ENCODE results near the gene TJAP1.

The TJAP1 gene

GRCh38 chr6:43506171-43506570, 28.8 kb downstream of the TJAP1 start (continued):
- TF ChIP-seq RARB (CRISPR knock-in tag; IDR thresholded peaks at IDR 0.05) = no peak
- TF ChIP-seq ZFP3 (CRISPR knock-in tag; IDR thresholded peaks at IDR 0.05) = no peak
- TF ChIP-seq ZFP30 (CRISPR knock-in tag; IDR thresholded peaks at IDR 0.05) = no peak
- TF ChIP-seq ISL1 (CRISPR knock-in tag; IDR thresholded peaks at IDR 0.05) = no peak

DNA sequence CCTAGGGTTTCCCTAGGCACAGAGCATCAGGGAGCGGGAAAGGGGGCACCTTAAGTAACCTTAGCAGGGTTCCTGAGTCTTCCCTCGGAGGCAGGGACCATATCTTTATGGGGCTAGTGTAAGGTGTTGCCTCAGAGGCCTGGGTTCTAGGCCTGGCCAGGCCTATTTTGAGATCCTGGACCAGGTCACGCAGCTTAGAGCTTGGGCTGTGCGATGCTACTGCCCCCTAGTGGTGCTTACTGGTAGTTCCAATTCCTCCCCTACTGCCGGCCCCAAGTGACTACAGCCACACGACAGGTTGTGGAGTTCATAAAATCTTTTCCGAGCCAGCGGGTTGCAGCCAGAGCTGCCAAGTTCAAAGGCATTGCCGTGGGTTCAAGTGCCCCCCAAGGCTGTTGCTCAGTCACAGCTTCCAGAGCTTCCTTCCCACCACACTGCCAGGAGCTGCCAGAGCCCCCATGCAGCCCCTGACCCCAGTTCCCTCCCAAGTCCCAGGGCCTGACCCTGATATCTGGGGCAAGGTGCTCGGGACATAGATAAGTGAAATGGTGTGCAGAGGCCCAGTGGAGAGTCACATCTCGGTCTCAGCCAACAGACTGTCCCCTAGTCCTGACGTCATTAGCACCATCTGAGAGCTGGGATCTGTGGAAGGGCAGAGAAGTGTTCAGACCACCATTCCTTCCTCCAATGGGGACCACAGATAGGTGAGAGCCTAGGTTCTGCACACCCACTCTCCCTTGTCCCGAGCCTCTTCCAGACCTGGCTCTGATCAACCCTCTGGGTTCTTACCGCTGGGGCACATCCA, 29.5 kb downstream of the TJAP1 start:
- TF ChIP-seq ZNF70 (CRISPR knock-in tag; IDR thresholded peaks at IDR 0.05) (no peak), POU6F1 (CRISPR knock-in tag; IDR thresholded peaks at IDR 0.05; ENCODE audit: borderline replicate concordance, low read depth) (no peak), ZFP30 (CRISPR knock-in tag; IDR thresholded peaks at IDR 0.05) (no peak), PATZ1 (CRISPR knock-in tag; IDR thresholded peaks at IDR 0.05; ENCODE audit: borderline replicate concordance) (no peak)
- peak; percentile 76 for ATAC-seq

- TF ChIP-seq ZFP3 (CRISPR knock-in tag; IDR thresholded peaks at IDR 0.05) = no peak
- no peak for ATAC-seq
Measured at GRCh38 chr6:43508481-43509141, 31.2 kb downstream of the TJAP1 start.

DNA sequence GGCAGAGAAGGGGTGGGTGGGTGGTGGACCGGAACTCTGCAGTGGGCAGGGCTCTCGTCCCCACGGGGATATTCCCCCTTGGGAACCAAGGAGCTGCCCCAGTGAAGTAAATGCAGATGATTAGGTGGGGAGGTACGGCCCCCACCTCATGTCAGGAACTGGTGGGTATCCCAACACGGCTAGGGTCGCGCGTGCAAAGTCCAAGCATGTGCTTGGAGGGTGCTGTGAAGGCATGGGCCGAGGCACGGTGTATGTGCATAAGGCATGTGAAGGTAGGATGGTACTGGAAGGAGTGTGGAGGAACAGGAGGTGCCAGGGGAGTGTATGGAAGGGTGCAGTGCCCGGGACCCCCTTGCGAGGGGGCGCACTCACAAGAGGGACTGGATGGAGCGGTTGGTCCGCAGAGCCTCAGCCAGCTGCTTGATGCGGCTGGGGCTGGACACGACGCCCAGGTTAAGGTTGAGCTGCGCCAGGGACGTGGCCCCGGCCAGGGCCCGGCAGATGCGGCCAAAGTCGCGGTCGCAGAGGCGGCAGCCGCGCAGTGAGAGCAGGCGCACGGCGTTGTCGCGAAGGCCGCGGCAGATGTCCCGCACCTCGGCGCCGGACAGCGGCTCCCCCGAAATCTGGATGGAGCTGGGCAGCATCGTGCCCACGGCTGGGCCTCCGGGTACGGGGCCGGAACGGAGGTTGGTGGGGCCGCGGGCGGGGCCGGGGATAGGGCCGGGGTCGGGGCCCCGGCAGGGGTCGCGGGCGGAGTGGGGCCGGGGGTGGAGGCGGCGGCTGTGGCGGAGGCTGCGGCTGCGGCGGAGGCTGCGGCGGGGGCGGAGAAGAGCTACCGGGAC, 32.0 kb downstream of the TJAP1 start:
- no peak for TF ChIP-seq POU6F1 (CRISPR knock-in tag; IDR thresholded peaks at IDR 0.05; ENCODE audit: borderline replicate concordance, low read depth)

GRCh38 chr6:43509984-43510826, 32.8 kb downstream of the TJAP1 start, which contains the start of gene LRRC73:
Gene LRRC73, minus strand, starts transcription at chr6:43510346. Its CDS starts 561 bp downstream, at chr6:43509785.
- peak; percentile 86 for ATAC-seq
- TF ChIP-seq ZNF565 (CRISPR knock-in tag; conservative IDR thresholded peaks at IDR 0.05; ENCODE audit: low read depth) = no peak
- TF ChIP-seq ZFP3 (CRISPR knock-in tag; IDR thresholded peaks at IDR 0.05) = 0 out of 2 replicates have a peak, but pooled peaks have one; percentile 50
- TF ChIP-seq TOX (CRISPR knock-in tag; IDR thresholded peaks at IDR 0.05; ENCODE audit: borderline replicate concordance) = no peak
- no peak for TF ChIP-seq ZC3H10 (CRISPR knock-in tag; IDR thresholded peaks at IDR 0.05)
- TF ChIP-seq SNAI2 (CRISPR knock-in tag; IDR thresholded peaks at IDR 0.05) = no peak
- TF ChIP-seq OSR1 (CRISPR knock-in tag; IDR thresholded peaks at IDR 0.05) = no peak
- no peak for TF ChIP-seq PATZ1 (CRISPR knock-in tag; IDR thresholded peaks at IDR 0.05; ENCODE audit: borderline replicate concordance)
- peak; percentile 50; the same call in 1 of the 2 replicates for TF ChIP-seq GLIS3 (CRISPR knock-in tag; IDR thresholded peaks at IDR 0.05)
- TF ChIP-seq CREB5 (CRISPR knock-in tag; IDR thresholded peaks at IDR 0.05; ENCODE audit: low read depth) = no peak
- 0 out of 2 replicates have a peak, but pooled peaks have one; percentile 29 for TF ChIP-seq TSHZ2 (CRISPR knock-in tag; IDR thresholded peaks at IDR 0.05)
- no peak for TF ChIP-seq BACH2 (CRISPR knock-in tag; IDR thresholded peaks at IDR 0.05; ENCODE audit: borderline replicate concordance)
- no peak for TF ChIP-seq ZNF8 (CRISPR knock-in tag; IDR thresholded peaks at IDR 0.05)
- TF ChIP-seq ZFP30 (CRISPR knock-in tag; IDR thresholded peaks at IDR 0.05) = no peak

More for the DNA sequence above, 32.0 kb downstream of the TJAP1 start:
- peak; percentile 4 for ATAC-seq
